Measurements from ENCODE around the gene MYO1E. TPM values are rescaled to one million over a fixed set of nuclear protein-coding genes. Genes with fewer than 3 reads are reported as not detected.

Gene MYO1E
- total and polyA plus RNA-seq, 2 of the 4 experiments (the other 2 are of a cell fraction), result 13.4 to 37.3 TPM

GRCh38 chr15:59366333-59367021, 6.2 kb downstream of the MYO1E start:
- Histone ChIP-seq H2BK120ac (ENCODE audit: low read depth, low read length) (no peak overlapping the region), H4K91ac (ENCODE audit: insufficient read depth, low read depth, low read length) (no peak overlapping the region; the same call in 1 of the 2 replicates), H4K8ac (ENCODE audit: low read depth in 2 of 2, low read length in 2 of 2) (no peak overlapping the region; a peak in 1 of 4 replicates), H3K56ac (ENCODE audit: extremely low read depth, insufficient read depth, low read length) (no peak overlapping the region), H3K79me1 (ENCODE audit: low read depth in 1 of 2, low read length in 2 of 2) (peaks cover 33 to 62% of the 10 kb centered on the region in 2 experiments), H4K5ac (ENCODE audit: low read depth, low read length) (no peak overlapping the region), H2BK20ac (ENCODE audit: low read depth, low read length) (no peak overlapping the region), H3K9ac (ENCODE audit: low read depth, low read length) (no peak overlapping the region), H3K4me2 (ENCODE audit: low read depth, low read length) (no peak overlapping the region), H3K18ac (ENCODE audit: low read depth, low read length) (no peak overlapping the region), H3K4ac (ENCODE audit: low read depth, low read length) (peak overlapping the region; percentile 14), H3K14ac (replicated peaks; ENCODE audit: low read depth, low read length) (no peak overlapping the region), H4K20me1 (ENCODE audit: insufficient read depth, low read length) (peaks cover 25% of the 10 kb centered on the region), H2BK5ac (ENCODE audit: low read depth, low read length, poor library complexity, severe bottlenecking) (no peak overlapping the region), H2BK15ac (ENCODE audit: low read depth, low read length) (no peak overlapping the region), H3K9me1 (ENCODE audit: insufficient read depth, low read length) (peaks cover 12% of the 10 kb centered on the region), H3K27me3 (ENCODE audit: control insufficient read depth, insufficient read depth, low read length) (no peaks in the 10 kb centered on the region), H3K23ac (ENCODE audit: low read depth, low read length) (no peak overlapping the region), H3K27ac (ENCODE audit: insufficient read depth, low read length) (no peak overlapping the region), H2AK9ac (replicated peaks; ENCODE audit: low read depth, low read length, poor library complexity) (no peak overlapping the region), H2AFZ (replicated peaks; ENCODE audit: low read length, poor library complexity) (no peak overlapping the region), H3K36me3 (ENCODE audit: control insufficient read depth, insufficient read depth, low read length) (no peaks in the 10 kb centered on the region), H3K4me1 (ENCODE audit: control insufficient read depth, insufficient read depth, low read length) (peaks cover 5% of the 10 kb centered on the region; the same call in 1 of the 2 replicates), H3K9me3 (ENCODE audit: control insufficient read depth, insufficient read depth, low read length) (no peaks in the 10 kb centered on the region), H2AK5ac (ENCODE audit: low read depth, low read length) (0 out of 2 replicates have a peak overlapping the region, but pooled peaks have one; percentile 69), H3K4me3 (ENCODE audit: insufficient read depth, low read depth, low read length) (no peak overlapping the region)
- no CpG with 5 or more reads among the region's 7 CpGs for WGBS, 2 experiments (ENCODE audit: extremely low coverage in 2 of 2, insufficient read length in 1 of 2)
- intact Hi-C loops (cut with micrococcal nuclease) (no loop called here), dilution Hi-C loops (cut with HindIII; ENCODE audit: low sequenced_read_pairs, unreplicated experiment) (no loop called here), in situ Hi-C loops (cut with MboI; ENCODE audit: low sequenced_read_pairs) (no loop called here)
- ChIA-PET POLR2A (ENCODE audit: unreplicated experiment) (no interaction called here), CTCF (interaction anchor here (0.5 to 0.6 kb wide), 2 partner anchors 31 to 191 kb away, joined by 4 to 6 read pairs; no protein-coding TSS in a partner anchor)
- TF ChIP-seq MAFK (IDR thresholded peaks at IDR 0.05; ENCODE audit: low read depth, low read length), result no peak
- TF ChIP-seq FOS (IDR thresholded peaks at IDR 0.05; ENCODE audit: low read depth, low read length), result no peak
- TF ChIP-seq NFE2L2 (IDR thresholded peaks at IDR 0.05; ENCODE audit: low read depth, low read length), result no peak
- no peak for TF ChIP-seq MXI1 (IDR thresholded peaks at IDR 0.05; ENCODE audit: borderline replicate concordance, low read depth, low read length)
- TF ChIP-seq ELK1 (IDR thresholded peaks at IDR 0.05; ENCODE audit: borderline replicate concordance, low read depth, low read length), result no peak
- no peak for TF ChIP-seq MAZ (IDR thresholded peaks at IDR 0.05; ENCODE audit: borderline replicate concordance, low read depth, low read length)
- TF ChIP-seq, protein P1, sequence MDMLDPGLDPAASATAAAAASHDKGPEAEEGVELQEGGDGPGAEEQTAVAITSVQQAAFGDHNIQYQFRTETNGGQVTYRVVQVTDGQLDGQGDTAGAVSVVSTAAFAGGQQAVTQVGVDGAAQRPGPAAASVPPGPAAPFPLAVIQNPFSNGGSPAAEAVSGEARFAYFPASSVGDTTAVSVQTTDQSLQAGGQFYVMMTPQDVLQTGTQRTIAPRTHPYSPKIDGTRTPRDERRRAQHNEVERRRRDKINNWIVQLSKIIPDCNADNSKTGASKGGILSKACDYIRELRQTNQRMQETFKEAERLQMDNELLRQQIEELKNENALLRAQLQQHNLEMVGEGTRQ (IDR thresholded peaks at IDR 0.05; ENCODE audit: low read depth, low read length), result no peak
- TF ChIP-seq RFX5 (IDR thresholded peaks at IDR 0.05; ENCODE audit: low read depth, low read length), result no peak
- no peak for TF ChIP-seq RAD21 (IDR thresholded peaks at IDR 0.05; ENCODE audit: low read length)
- no peak for TF ChIP-seq CHD1 (IDR thresholded peaks at IDR 0.05; ENCODE audit: low read depth, low read length)
- TF ChIP-seq, protein P2, sequence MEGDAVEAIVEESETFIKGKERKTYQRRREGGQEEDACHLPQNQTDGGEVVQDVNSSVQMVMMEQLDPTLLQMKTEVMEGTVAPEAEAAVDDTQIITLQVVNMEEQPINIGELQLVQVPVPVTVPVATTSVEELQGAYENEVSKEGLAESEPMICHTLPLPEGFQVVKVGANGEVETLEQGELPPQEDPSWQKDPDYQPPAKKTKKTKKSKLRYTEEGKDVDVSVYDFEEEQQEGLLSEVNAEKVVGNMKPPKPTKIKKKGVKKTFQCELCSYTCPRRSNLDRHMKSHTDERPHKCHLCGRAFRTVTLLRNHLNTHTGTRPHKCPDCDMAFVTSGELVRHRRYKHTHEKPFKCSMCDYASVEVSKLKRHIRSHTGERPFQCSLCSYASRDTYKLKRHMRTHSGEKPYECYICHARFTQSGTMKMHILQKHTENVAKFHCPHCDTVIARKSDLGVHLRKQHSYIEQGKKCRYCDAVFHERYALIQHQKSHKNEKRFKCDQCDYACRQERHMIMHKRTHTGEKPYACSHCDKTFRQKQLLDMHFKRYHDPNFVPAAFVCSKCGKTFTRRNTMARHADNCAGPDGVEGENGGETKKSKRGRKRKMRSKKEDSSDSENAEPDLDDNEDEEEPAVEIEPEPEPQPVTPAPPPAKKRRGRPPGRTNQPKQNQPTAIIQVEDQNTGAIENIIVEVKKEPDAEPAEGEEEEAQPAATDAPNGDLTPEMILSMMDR (conservative IDR thresholded peaks at IDR 0.05; ENCODE audit: low read depth, low read length), result no peak
- TF ChIP-seq POLR2A (IDR thresholded peaks at IDR 0.05; ENCODE audit: low read depth, low read length), result no peak
- no peak for TF ChIP-seq BHLHE40 (IDR thresholded peaks at IDR 0.05; ENCODE audit: low read depth, low read length)
- TF ChIP-seq SMC3 (IDR thresholded peaks at IDR 0.05; ENCODE audit: low read depth, low read length), result no peak
- TF ChIP-seq RCOR1 (IDR thresholded peaks at IDR 0.05; ENCODE audit: insufficient replicate concordance, low read length), result no peak
- no peak for TF ChIP-seq CEBPB (IDR thresholded peaks at IDR 0.05; ENCODE audit: low read depth, low read length)
- no TSS peak for BruUV-seq (replicated peaks)
- no peak for ATAC-seq (ENCODE audit: low read depth)
- no peak for DNase-seq

Measured in IMR-90 (cell line).